ENCODE data around the gene ZNF804A. TPM values are rescaled to one million over a fixed set of nuclear protein-coding genes. Genes with fewer than 3 reads are reported as not detected.

The ZNF804A gene
- total and polyA plus RNA-seq, 2 of the 8 experiments (the other 6 are each of a cell fraction or from before 2014, with no cell fraction given) = 0.02 TPM; not detected in 1

DNA sequence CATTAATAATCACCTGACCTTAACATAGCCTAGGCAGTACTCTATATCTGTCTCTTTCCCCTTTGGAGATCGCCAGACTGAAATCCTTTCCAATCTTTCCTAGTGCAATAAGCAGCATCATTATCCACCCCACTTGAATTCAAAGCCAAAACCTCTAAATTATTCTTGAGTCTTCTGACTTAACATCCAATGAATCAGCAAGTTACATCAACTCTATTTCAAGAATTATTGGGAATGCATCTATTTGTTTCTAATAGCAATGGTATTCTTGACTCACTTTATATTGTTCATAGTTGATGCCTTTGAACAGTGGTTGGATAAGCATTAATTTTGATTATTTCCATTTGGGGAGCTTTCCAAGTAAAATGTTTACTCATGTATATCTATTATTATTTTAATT, 144.8 kb downstream of the ZNF804A start:
- Histone ChIP-seq H2BK20ac (ENCODE audit: low read length) (no peak overlapping the region), H3K4me3 (ENCODE audit: extremely low read depth in 1 of 4, insufficient read depth in 2 of 4, low read depth in 3 of 4, low read length in 4 of 4) (no peak overlapping the region), H2BK5ac (ENCODE audit: low read depth, low read length) (no peak overlapping the region), H3K79me2 (ENCODE audit: control insufficient read depth in 1 of 2, insufficient read depth in 2 of 2, low read length in 2 of 2) (no peaks in the 10 kb centered on the region), H4K91ac (replicated peaks; ENCODE audit: insufficient read length, low read length) (no peak overlapping the region), H4K20me1 (replicated peaks in 1 of 2; ENCODE audit: control insufficient read depth in 1 of 2, insufficient read depth in 2 of 2, low read length in 2 of 2) (no peaks in the 10 kb centered on the region), H3K23me2 (ENCODE audit: low read depth, low read length) (no peaks in the 10 kb centered on the region), H4K8ac (ENCODE audit: extremely low read depth, insufficient read depth, low read length) (no peak overlapping the region), H3K18ac (ENCODE audit: extremely low read depth, low read length) (no peak overlapping the region), H3K14ac (ENCODE audit: insufficient read length) (no peak overlapping the region), H3K23ac (ENCODE audit: insufficient read length) (no peak overlapping the region), H2BK12ac (ENCODE audit: low read depth, low read length) (no peak overlapping the region), H3K4me2 (ENCODE audit: insufficient read depth in 1 of 2, low read depth in 2 of 2, low read length in 2 of 2) (no peak overlapping the region), H3K27me3 (replicated peaks in 1 of 4; ENCODE audit: control insufficient read depth in 3 of 4, extremely low read depth in 1 of 4, insufficient read depth in 3 of 4, low read length in 3 of 4) (no peaks in the 10 kb centered on the region), H3K9me3 (ENCODE audit: insufficient read depth in 2 of 2, low read depth in 1 of 2, low read length in 1 of 2) (no peaks in the 10 kb centered on the region), H3K4ac (replicated peaks; ENCODE audit: insufficient read length, low read depth, low read length) (no peak overlapping the region), H2AK5ac (ENCODE audit: low read depth, low read length) (no peak overlapping the region), H2BK120ac (replicated peaks; ENCODE audit: low read depth, low read length) (no peak overlapping the region), H2AFZ (ENCODE audit: low read length) (no peak overlapping the region), H2BK15ac (ENCODE audit: low read length) (no peak overlapping the region), H3K79me1 (ENCODE audit: low read depth, low read length) (no peaks in the 10 kb centered on the region), H3K27ac (ENCODE audit: low read depth, low read length) (no peak overlapping the region), H3K56ac (replicated peaks; ENCODE audit: insufficient read length, low read depth, low read length) (no peak overlapping the region), H3K9ac (replicated peaks in 1 of 4; ENCODE audit: extremely low read depth in 1 of 4, low read depth in 3 of 4, low read length in 3 of 4) (no peak overlapping the region), H3K36me3 (ENCODE audit: control insufficient read depth in 2 of 4, insufficient read depth in 4 of 4, low read length in 3 of 4) (no peaks in the 10 kb centered on the region), H3K4me1 (replicated peaks in 1 of 4; ENCODE audit: control insufficient read depth in 3 of 4, insufficient read depth in 4 of 4, low read length in 3 of 4) (no peaks in the 10 kb centered on the region), H4K5ac (ENCODE audit: insufficient read length, low read depth, low read length) (no peak overlapping the region)
- no peak for DNase-seq (ENCODE audit: low read depth in 1 of 2, low spot score in 2 of 2)
- 100% methylated on average over 1 of the region's 1 CpG; no CpG with 5 or more reads in 1 of the 2 experiments for WGBS, 2 experiments (ENCODE audit: extremely low coverage in 1 of 2, insufficient coverage in 1 of 2, insufficient read length in 1 of 2, insufficient replicate concordance in 2 of 2, low coverage in 1 of 2, low lambda C conversion rate in 2 of 2, missing lambda C conversion rate in 1 of 2)
- CTCF ChIA-PET (ENCODE audit: partially characterized antibody) = no interaction called here
- POLR2A ChIA-PET (ENCODE audit: partially characterized antibody) = no interaction called here
- FAIRE-seq = no peak
- no peak for TF ChIP-seq YY1 (IDR thresholded peaks at IDR 0.05; ENCODE audit: low read depth, low read length)
- TF ChIP-seq SAP30 (IDR thresholded peaks at IDR 0.05; ENCODE audit: insufficient read depth, insufficient replicate concordance, low read length) = no peak
- no peak for TF ChIP-seq KDM5A (IDR thresholded peaks at IDR 0.05; ENCODE audit: low read length)
- TF ChIP-seq ZNF274 (IDR thresholded peaks at IDR 0.05; ENCODE audit: borderline replicate concordance, extremely low read depth, low read length) = no peak
- no peak for TF ChIP-seq ASH2L (IDR thresholded peaks at IDR 0.05; ENCODE audit: low read length)
- TF ChIP-seq SUZ12 (IDR thresholded peaks at IDR 0.05; ENCODE audit: low read length) = no peak
- no peak for TF ChIP-seq JUND (IDR thresholded peaks at IDR 0.05; ENCODE audit: low read length)
- TF ChIP-seq HDAC6 (IDR thresholded peaks at IDR 0.05; ENCODE audit: low read depth, low read length) = no peak

All from H1 (cell line).